GM18526 (cell line): ENCODE results near the gene UGT1A1.

Experiments used
- POLR2A ChIP-seq: IDR thresholded peaks from 3 replicates; pipeline ENCODE4 v1.6.1; 2011; ENCODE audit not compliant: insufficient read length; ENCODE audit errors: extremely low read depth

Gene UGT1A1

DNA sequence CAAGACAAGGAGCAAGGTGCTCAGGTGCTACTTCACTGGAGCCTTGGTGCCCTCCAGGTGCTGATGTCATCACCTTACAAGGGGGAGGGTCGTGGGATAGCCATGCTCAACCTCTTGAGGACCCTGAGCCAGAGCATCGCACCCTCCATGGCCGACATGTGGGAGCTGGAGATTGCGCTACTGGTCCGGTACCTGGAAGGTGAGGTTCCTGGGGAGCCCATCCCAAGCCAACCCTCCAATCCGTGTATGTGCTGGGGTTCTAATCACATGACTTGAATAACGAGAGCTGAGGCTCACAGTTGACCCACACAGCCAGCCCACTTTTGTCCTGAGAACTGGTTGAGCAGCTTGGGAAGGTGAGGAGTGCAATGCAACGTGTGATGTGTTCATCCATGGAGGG is 43.9 kb downstream of the UGT1A1 start:
- TF ChIP-seq POLR2A, result no peak

DNA sequence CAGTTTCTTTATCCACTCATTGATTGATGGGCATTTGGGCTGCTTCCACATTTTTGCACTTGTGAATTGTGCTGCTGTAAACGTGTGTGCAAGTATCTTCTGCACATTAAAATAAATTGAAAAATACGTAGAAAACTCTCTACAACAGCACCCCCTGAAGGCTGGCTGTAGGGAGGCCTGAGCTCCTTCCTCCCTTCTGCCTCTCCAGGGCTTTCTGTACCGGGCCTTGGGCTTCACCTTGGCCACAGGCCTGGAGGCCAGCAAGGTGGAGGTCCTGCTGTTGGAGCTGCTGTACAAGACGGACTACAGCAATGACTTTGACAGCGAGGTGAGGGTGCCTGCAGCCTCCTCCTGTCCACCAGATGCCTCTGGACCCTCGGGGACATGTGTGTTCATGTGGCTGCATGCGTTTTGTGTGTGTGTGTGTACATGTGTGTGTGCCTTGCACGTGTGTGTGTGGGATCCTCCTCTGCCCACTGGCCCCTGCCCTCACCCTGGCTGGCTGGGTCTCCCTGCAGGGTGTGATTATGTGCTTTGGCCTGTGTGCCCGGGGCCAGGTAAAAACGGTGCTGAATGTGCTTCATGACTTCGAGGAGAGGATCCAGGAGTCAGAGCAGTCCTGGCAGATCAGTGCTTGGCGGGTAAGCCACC is 47.3 kb downstream of the UGT1A1 start:
- no peak for TF ChIP-seq POLR2A

DNA sequence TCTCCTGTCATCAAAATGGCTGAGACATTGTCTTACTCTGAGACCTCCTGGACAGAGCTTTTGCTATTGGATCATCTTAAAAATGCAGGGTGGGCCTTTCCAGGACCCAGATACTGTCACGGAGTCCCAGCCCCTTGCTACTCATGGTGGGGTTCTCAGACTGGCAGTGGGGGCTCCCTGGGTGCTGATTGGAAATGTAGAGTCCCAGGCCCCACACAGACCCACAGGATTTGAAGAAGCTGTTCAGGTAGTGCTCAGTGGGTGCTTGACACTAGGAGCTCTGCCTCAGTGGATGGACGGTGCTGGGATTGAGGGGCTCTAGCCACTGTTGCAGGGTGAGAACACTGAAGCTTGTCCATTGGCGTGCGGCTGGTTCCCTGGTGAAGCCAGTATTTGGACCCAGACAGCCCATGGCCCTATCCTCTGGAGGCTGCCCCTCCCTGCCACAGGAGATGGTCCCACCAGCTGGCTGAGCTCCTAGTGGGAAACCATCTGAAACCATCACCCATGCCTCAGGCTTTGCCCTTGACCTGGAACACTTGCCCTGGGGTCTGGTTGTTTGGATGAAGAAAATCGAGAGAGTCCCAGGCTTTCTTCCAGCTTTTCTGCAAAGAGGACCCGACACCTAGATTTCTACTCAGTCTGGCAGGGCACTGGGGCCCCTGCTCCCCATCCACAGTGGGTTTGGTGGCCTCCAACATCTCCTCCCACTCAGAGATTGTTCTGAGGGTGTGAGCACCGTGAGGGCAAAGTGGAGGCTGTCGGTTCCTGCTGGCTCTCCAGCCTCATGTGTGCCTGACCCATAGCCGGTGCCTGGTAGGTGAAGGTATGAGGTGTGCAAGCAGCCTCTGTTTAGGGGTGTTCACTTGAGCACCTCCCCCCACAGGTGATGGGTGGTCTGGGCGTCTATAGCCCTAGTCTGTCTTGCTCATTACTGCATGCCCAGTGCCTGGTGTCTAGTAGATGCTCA is 48.2 kb downstream of the UGT1A1 start:
- no peak for TF ChIP-seq POLR2A

DNA sequence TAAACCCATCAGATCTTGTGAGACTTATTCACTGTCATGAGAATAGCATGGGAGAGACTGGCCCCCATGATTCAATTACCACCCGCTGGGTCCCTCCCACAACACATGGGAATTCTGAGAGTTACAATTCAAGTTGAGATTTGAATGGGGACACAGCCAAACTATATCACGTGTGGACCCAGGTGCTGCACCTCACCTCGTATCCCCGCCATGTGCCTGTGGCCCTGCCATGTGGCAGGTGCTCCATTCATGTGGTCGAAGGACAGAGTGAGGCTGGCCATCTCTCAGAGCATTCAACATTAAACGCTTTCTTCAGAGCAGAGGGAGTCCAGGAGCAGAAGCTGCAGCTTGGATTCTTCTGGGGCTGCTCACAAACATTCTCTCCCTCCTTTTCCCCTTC is 50.3 kb downstream of the UGT1A1 start:
- no peak for TF ChIP-seq POLR2A

DNA sequence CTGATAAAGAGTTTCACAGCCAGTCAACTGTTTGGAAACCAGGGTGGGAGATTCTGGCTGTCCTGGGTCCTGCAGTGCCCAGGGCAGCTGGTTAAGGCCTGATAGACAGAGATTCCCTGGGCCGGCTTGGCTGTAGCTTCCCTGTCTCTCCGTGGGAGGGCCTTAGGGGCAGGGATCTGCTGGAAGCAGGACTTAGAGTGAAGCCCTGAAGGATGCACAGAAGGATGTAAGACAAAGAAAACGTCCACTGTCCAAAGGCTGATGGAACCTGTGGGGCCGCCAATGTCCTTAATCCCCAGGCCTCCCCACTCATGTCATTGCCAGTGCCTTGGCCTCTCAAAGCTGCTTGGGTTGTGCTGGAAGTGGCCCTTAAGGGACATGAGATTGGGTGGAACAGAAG is 51.0 kb downstream of the UGT1A1 start:
- TF ChIP-seq POLR2A, result no peak

DNA sequence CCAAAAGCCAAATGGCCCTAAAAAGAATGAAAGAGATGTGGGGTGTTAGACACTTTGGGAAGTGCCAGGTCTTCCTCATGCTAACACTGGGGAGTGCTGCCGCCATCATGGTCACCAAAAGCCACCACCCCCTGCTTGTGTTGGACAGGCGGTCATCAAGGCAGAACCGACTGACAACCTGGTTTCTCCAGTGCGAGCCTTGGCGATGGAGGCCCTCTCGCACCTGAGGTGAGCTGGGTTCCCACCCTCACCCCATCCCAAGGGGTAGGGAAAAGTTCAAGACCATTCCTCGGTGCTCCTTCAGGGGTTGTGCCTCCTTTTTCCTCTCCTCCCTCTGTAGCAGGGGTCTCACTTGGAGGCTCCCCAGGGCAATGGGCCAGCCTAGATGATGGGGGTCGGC is 51.7 kb downstream of the UGT1A1 start:
- TF ChIP-seq POLR2A, result no peak

DNA sequence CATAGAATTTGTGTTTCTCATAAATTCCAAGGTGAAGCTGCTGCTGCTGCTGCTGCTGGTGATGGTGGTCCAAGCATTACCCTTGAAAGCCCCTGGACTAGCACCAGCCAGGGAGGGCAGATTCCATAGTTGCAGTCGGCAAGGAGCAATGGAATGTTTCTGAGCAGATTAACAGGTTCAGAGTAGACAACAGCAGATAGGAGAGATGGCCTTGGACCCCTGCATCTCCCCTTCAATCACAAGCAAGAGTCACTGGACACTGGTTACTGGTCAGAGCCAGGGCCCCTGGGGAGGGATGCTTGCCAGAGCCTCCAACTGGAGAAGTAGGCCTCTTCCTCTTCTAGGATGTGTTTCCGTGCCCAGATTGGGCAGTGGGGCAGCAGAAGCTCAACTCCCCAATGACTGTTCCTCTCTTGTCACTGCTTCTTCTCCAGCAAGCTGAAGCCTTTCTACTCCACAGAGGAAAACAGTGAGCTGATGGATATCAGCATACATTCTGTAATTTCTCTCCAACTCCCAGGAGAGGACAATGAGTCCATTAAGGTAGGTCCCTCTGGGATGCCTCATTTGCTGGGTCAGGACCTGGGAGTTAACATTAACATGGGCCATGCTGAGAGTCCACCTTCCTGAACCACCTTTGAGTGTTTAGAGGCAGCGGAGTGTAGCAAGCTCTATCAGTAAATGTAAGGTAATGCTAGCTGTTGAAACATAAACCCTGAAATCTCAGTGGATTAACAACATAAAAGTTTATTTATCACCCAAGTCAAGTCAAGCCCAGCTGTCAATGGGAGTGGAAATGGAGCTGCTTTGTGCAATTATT is 53.4 kb downstream of the UGT1A1 start:
- no peak for TF ChIP-seq POLR2A

DNA sequence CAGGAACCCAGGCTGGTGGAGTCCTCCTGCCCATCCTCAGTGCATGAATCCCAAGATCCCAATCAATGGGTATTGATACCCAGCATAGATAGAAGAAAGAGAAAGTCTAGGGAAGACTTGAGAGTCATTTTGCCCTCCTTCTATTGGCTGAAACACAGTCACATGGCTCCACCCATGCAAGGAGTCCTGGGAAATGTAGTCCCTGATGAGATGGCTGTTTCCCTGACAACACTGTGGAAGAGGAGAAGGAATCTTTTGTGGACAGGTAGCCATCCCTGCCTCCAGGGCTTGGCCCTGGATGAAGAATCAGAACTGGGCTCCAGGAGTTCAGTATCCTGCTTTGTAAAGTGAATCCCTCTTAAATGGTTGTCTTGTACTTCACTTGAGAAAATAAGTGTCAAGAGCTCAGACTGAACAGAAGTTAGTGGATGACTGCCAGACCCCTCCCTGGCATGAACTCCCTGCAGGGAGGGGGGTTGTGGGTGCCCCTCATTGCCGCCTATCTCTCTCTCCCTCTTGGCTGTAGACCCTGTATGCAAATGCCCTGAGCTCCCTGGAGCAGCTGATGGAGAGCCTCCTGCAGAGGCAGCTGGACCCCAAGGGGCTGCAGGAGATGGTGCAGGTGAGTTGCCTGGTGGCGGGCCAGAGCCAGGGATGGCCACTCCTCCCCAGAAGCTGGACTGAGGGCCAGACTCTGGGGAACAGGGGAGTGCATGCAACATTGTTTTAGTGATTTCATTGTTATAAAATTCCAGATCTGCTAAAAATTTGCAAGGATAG is 54.2 kb downstream of the UGT1A1 start:
- no peak for TF ChIP-seq POLR2A

DNA sequence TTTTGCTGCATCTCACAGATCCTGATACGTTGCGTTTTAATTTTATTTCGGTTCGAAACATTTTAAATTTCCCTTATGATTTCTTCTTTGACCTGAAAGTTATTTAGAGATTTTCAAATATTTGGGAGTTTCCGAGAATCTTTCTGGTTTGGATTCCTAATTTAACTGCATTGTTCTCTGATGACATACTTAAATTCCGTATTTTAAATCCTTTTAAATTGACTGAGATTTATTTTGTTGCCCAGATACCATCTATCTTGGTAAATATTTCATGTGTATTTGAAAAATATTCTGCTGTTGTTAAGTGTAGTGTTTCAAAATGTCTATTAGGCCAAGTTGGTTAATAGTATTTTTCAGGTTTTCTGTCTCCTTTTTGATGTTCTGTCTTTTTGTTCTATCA is 55.8 kb downstream of the UGT1A1 start:
- TF ChIP-seq POLR2A, result no peak

DNA sequence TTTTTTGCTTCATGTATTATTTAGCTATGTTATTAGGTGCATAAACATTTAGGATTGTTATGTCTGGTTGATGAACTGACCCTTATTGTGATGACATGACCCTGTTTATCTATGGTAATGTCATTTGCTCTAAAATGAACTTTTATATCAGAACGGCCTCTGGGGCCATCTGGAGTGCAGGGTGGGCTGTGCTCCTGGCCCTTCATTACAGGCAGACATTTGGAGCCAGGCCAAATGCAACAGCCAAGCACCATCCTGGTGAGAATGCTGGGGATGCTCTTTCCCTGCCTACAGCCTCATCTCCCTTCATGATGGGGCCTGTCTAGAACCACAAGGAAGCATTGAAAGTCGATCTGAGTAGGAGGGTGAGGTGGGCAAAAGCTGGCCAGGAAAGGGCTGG is 56.3 kb downstream of the UGT1A1 start:
- no peak for TF ChIP-seq POLR2A

DNA sequence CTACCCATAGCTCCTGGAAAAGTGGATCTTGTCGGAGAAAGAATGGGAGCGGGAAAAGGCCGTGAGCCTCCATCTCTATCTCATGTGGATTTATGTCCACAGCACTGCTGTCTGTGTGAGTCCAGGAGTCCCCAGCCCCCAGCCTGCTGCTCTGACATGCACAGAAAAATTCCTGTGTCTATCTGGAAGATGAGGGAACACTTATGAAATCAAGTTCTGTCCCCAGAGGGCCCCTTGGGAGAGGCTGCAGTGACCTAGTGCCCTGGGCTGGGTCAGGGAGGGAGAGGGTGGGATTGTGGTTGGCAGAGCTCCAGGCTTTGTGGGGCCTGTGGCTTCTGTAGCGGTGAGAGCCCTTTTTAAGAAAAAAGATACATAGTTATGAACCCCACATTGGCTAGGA is 56.7 kb downstream of the UGT1A1 start:
- TF ChIP-seq POLR2A, result no peak

DNA sequence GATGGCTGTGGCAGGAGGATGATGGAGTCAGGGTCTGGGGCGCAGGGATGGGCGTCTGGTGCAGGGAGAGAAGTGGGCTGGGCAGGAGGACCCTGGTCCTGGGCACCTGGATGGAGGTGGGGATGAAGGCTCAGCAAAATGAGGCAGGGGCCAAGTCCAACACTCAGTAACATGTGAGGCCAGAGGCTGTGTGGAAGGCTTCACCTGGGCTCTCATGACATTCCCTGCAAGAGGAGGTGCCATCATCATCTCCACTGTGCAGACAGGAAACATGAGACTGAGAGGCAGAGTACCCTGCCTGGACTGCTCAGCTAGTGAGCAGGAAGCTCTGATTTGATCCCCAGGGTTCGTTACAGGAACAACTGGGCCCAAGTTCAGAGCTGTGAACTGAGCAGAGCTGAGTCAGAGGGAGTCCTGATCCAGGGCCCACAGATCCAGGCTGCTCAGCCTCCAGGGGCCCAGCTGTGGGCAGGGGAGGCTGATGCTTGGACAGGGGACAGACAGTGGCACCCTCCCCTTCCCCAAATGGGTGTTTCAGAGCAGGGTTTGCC is 57.4 kb downstream of the UGT1A1 start:
- TF ChIP-seq POLR2A, result no peak

DNA sequence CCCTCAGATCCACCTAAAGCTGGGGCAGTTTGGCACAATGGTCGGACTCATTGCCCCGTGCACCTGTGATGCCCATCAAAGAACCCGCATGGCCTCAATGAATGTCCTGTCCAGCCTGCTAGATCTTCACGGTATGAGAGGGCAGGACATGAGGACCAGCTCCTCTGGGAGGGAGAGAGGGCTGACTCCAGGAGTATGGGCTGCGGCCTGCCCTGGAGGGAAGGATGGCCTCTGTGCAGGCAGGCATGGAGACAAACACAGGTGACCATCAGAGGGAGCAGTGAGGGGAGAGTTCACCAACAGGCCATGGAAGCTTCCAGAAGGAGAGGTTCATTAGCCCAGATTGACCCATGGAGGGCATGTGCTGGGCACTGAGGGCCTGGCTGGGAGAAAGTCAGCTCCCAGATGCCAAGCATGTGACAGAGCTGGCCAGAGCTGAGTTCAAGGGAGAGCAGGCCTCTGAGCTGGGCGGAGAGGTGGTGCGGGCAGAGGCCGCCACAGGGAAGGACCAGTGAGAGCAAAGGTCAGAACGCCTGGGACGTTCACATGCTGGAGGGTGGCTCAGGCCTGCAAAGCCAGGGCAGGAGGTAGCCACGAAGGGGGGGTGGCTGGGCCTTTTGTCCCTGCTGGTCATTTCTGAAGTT is 58.0 kb downstream of the UGT1A1 start:
- TF ChIP-seq POLR2A, result no peak
